GM19468 (cell line): Measurements from ENCODE around the gene CLDN5.

Experiments used
- ATAC-seq: cut with Tn5 transposase; IDR thresholded peaks from one replicate; pipeline ENCODE4 v1.9.1; 2021; ENCODE audit warnings: mild to moderate bottlenecking, moderate library complexity, moderate number of reproducible peaks; ENCODE audit not compliant: unreplicated experiment; ENCODE audit errors: extremely low read depth

The CLDN5 gene

GRCh38 chr22:19488884-19489843 lies 35.0 kb downstream of the CLDN5 start:
- ATAC-seq = no peak

GRCh38 chr22:19488285-19488684 lies 35.9 kb downstream of the CLDN5 start:
- ATAC-seq = no peak

DNA sequence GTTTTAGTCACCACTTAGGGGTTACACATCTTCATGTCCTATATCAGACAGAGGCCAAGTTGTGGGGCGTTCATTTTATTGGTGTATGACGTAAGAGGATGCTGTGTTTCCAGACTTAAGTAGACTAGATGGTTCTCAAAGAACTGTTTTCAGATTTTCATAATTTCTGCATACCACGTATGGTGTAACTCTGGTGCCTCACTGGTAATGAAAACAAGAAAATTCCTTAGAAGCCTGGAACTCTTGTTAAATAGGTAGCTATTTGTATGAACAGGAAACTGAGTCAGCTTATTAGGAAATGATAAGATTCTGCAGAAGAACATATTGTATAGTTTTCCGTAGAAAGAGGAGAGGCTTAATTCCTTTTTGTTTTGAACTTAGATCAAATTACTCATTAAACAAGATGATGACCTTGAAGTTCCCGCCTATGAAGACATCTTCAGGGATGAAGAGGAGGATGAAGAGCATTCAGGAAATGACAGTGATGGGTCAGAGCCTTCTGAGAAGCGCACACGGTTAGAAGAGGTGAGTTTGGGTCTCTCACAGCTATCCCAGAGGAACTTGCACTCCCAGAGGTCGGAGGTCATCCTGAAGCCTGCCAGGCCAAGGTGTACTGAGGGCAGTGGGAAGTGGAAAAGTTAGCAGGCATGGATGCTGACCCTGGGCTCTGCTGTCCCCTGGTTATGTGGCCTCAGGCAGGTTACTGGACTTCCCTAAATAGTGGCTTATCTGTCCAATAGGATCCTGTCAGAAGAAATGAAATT lies 40.5 kb downstream of the CLDN5 start:
- ATAC-seq = no peak

DNA sequence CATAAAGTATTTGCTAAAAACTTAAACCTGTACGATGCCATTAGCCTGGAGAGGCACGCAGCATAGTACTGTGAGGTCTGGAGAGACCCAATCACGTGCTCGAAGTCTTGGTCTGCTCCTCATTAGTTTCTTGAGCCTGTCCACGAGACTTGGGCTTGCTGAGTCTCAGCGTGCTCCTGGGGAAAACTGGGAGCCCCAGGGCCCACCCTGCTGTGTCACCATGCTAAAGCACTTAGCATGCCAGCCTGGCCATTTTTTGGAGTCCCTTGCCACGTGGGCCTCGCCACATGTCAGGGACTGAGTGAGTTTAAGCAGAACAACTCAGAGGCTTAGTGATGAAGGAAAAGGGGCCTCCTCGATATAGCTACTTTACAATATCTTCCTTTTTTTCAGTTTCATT lies 41.9 kb downstream of the CLDN5 start:
- no peak for ATAC-seq

DNA sequence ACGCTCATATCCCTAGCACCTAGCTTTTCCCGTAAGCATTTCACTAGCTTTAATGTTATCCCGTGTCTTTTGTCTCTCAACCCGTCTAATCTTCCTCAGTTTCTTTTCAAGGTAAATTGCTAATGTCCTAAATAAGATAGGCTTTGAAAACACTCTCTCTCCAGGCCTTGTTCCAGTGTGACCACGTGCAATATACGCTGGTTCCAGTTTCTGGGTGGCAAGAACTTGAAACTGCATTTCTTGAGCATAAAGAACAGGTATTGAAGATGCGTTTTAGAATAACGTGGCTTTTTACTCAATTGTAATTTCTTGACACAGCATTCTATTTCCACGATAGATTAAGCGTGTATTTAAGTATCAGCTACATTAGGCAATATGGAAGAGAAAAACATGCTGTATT lies 43.4 kb downstream of the CLDN5 start:
- no peak for ATAC-seq

GRCh38 chr22:19480173-19480568 lies 44.0 kb downstream of the CLDN5 start:
- no peak for ATAC-seq

- peak; percentile 64 for ATAC-seq
Observed at GRCh38 chr22:19479355-19480172, 44.6 kb downstream of the CLDN5 start, which contains the start of gene CDC45. Gene CDC45, plus strand, starts transcription at chr22:19479920. Its CDS starts 49 bp downstream, at chr22:19479969.

DNA sequence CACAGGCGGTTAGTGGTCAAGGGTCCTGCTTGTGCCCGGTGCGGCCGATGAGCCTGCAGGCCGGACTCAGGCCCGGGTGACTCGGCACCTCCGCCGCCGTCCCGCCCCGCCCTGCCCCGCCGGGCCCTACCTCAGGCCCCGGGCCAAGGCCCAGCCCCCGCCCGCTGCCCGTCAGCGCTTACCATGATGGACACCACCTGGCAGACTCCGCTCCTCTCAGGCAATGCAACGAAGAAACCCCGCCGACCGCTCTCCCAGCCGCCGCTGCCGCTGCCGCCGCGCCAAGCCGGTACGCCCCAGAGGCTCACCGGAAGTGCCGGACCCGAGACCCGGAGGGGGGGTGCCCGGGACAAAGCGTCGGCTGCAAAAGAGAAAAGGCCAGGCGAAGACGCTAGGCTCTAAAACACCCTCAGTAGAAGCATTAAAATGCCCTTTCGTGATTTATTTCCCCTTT lies 45.3 kb downstream of the CLDN5 start, which contains the start of gene UFD1:
Gene UFD1, minus strand, starts transcription at position 293 of the 454 bp plus-strand sequence. Its CDS starts 108 bp downstream, at position 185.
- no peak for ATAC-seq

DNA sequence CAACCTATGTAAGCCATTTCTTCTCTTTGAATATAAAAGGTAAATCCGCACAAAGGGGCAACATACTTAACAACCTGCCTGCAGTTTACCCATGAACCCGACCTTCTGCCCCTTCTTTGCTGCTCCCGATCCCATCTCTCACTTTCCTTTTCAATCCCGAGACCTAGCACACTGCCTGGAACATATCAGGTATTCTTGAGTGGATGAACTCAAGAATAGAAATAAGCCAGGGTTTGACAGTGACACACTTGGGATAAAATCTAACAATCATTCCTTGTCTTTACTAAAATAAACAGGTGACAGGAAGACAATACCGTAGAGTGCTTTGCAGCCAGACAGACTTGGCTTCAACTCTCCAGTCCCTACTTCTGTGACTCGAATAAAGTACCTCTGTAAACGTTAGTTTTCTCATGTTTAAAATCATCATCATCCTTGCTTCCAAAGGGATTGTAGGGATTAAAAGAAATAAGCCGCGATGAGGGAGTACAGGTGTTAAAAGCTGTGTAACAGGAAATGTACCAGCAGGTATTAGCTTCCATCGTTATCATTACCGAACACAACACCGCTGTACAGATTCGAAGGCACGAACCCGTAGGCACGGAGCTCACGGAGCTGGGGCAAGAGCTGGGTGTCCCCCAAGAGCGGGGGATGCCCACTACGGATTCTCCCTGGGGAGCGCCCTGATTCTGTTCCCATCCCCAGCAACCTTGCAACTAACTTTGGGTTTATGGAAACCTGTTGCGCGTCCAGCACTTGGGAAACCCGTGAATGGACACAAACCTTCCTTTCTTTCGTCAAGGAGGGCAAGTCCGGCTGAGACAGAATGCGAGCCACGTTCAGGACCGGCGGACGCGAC lies 45.9 kb downstream of the CLDN5 start:
- ATAC-seq = no peak

- no peak for ATAC-seq
Observed at GRCh38 chr22:19477321-19478044, 46.7 kb downstream of the CLDN5 start.

- no peak for ATAC-seq
Observed at GRCh38 chr22:19476023-19476422, 48.2 kb downstream of the CLDN5 start.

DNA sequence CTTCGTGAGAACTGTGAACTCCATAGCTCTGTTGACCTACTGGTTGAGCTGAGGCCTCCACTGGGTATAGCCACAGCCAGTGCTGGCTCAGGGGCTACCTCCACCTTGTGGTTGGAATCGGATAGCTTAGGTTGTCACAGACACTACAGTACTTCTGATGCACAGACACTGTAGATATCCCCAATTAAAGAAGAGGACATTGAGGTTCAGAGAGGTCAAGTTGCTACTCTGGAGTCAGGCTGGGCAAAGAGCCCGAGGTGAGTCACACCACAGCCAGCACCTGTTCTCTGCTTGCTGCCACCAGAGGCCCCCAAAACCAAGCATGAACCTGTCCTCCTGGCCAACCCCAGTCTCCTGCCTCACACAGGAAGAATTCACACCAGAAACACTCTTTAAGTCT lies 50.6 kb downstream of the CLDN5 start:
- no peak for ATAC-seq
